RPMI7951 (cell line): ENCODE measurements around the gene TAP2. TPM values are rescaled to one million over a fixed set of nuclear protein-coding genes. Genes with fewer than 3 reads are reported as not detected.
"Not testable (repeated sequence)": the region's sequence is repeated elsewhere in the genome, so short reads cannot be mapped to it uniquely, and the experiment has no call there.

Source experiments
- DNase-seq: peaks from one replicate; pipeline ENCODE4 v3.0.0-alpha.2; 2012; ENCODE audit warnings: low read depth
- total RNA-seq: library from RNA; depleted of rRNA; stranded (reverse); fragments of >200 nt; shearing (Covaris generic); gene quantifications from 2 replicates; pipeline ENCODE4 v1.2.3, GENCODE V29; 2014

The TAP2 gene
- total RNA-seq, 1 experiment from 2014 or later: 18.3 TPM

DNA sequence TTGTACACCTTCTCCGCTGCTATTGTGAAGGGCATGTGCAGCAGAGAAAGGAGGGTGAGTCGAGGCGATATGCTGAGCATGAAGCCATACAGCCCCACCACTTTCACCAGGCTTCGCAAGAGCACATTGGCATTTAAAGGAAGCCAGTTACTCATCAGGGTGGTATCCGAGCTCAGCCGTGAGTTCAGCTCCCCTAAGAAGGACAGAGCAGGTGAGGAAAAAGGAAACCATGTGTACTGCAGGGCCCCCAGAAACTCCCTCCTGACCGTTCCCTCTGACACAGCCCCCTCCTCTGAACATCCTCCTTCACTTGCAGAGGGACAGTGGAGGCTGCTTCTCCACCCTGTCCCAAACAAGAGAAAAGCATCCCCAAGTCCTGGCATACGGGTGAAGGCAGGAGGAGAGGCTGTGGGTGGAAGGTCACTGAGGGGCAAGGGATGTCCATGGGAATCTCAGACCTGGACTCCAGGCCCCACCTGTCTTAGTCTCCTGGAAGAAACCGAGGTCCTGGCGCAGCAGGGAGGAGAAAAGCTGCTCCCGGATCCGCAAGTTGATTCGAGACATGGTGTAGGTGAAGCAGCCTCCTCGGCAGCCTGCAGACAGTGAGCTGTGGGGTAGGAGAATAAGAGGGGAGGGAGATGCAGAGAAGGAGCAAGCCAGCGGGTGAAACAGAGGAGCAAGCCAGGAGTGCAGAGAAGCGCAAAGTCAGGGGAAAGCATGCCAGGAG, 3.2 kb downstream of the TAP2 start:
- no peak for DNase-seq

DNA sequence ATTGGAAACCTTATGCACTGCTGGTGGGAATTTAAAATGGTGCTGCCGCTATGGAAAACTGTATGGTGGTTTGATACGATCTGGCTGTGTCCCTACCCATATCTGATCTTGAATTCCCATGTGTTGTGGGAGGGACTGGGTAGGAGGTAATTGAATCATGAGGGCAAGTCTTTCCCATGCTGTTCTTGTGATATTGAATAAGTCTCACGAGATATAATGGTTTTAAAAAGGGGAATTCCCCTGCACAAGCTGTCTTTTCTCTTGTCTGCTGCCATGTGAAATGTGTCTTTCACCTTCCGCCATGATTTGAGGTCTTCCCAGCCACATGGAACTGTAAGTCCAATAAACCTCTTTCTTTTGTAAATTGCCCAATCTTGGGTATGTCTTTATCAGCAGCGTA, 4.9 kb downstream of the TAP2 start:
- DNase-seq: no peak

DNA sequence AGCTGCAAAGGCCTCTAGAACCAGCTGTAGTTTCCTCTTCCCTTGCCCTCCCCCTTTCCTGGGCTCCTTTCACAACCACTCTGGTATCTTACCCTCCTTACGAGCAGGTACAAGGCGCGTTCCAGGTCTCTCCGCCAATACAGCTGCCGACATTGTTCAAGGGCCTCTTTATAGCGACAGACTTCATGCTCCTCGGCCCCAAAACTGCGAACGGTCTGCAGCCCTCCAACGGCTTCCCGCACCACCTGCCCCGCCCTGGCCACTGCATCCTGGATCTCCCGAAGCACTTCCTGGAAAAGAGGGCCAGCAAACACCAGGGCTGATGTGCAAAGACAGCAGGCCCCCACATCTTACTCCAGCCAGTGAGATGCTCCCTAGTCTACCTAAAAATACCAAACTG, 6.0 kb downstream of the TAP2 start:
- DNase-seq: no peak

DNA sequence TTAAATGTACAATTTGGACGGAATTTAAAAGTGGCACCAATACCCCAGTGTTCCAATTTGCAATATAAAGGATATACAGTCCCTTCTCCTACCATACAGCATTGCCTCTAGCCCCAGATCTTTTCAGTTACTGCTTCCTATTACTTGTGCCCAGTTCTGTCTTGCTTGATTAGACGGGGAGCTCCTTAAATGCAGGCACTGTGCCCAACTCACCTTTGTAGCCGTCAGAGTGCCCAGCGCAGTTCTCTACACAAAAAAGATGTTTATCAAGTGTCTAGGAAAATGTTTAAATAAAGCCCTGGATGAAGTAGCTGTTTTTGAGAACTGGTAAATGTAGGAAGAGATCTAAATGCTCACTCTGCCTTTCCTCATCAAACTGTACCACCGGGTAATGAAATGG, 7.6 kb downstream of the TAP2 start:
- DNase-seq: no peak

DNA sequence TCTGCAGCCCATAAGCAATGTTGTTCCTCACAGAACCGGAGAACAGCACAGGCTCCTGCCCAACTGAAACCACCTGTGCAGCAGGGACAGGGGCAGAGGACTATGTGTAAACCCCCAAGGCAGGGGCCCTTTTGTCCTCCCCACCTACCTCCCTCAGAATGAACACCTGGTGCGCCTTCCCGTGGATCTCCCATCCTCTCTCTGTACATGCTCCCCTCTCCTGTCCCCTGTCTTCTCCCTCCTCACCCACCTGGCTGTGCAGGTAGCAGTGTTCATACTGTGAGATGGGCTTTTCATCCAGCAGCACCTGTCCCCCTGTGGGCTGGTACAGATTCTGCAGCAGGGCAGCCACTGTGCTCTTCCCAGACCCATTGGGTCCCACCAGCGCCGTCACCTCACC, 8.5 kb downstream of the TAP2 start:
- DNase-seq: no peak

DNA sequence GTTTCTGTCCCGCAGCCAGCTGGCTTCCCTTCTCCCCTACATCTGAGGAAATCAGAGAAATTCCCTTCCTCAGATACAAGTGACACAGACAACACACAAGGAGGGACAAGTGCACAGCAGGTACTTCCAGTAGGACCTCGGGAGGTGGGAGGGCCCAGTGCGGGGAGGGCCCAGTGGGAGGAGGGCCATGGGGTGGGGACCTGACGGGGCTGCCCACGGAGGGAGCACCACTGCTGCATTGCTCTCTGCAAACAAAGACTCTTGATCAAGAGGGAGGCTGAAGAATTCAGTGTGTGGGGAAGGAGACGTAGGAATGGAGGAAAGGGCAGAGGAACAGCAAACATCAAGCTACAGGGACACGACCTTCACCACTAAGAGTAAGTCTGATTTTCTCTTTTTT, 9.0 kb downstream of the TAP2 start:
- DNase-seq: no peak

DNA sequence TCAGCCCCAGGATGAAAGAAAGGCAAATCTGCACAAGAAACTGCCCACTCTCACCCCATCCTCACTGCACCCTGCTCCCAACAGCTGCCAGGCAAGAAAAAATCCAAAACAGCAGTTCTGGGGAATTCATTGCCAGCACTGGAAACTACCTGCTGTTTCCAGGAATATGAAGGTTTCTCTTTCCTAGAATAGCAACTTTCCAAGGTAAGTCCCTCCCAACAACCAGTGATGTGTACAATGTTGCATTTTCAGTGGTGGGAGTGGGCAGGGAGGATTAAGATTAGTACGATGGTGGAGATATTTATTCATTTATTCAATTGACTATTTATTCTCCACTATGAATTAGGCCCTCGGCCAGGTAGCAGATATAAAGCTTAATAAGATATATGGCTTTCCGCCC, 11.5 kb downstream of the TAP2 start:
- no peak for DNase-seq

DNA sequence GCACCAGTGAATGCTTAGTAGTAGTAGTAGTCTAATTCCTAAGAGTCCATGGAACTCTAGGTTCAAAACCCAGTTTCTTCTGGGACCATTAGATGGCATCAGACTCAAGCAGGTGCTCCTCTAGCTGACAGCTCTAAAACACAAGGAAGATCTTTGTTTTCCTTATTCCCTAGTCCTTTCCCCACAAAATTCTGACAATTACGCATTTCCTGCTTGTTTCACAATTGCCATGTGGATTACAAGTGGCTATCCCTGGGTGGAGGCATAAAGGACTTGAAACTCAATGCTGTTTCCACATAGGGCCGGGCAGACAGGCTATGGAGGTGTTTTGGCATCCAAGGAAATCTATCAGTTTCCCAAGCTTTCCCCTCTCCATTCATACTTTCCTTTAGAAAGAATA, 12.6 kb downstream of the TAP2 start:
- DNase-seq: peak; percentile 64

DNA sequence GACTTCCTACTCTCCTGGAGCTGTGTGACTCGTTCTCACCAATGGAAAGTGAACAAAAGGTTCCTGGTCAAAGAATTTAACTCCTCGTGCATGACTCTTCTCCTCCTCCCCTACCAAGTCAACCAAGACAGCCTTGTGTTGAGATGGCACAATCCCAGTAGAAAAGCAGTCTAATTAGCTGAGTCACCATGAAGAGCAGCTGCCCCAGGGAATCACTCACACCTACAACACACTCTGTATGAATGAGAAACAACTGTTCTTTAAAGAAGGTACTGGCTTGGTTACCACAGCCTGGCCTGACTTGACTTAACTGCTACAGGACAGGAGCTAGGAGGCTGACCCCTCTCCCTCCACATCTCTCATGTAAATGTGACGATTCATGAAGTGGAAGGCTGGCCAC, 18.8 kb downstream of the TAP2 start:
- peak; percentile 92 for DNase-seq

DNA sequence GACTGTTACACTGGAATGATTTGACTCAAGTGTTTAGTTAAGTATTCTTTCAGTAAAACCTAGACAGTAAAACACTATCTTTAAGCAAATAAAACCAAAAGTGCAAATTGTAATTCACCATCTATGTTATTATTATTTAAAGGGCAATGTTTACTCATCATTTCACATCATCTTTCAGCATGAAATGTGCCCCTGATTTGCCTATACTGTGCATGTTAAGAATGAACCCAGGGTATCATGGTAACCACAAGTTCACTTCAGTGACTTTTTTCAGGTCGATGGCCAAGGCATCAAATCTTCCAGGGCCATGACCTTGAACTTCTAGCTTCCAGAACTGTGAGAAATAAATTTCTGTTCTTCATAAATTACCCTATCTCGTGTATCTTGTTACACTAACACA, 19.7 kb downstream of the TAP2 start:
- no peak for DNase-seq

DNA sequence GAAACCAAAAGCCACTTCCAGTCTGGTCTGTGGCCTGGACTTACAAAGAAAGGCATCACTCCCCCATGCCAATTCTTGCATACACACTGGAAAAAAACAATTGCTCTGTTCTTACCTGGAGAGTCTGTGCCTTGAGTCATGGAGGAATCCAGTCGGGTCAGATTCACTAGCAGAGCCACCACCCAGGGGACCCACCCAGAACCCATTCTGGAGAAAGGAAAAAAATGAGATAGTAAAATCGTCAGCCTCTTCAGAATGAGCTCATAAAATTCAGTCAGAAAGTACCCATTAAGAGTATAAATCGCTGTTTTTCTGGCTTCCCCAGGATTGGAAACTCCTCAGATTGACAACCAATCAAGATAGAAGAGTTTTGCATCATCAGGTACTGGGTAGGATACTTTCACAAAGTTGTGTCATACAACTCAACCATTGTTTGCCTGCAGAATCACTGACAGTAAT, 21.8 kb downstream of the TAP2 start, which contains the start of gene HLA-DOB:
Gene HLA-DOB (minus strand): TSS at position 257 of the 459 bp plus-strand sequence. CDS start 51 bp downstream, at position 206.
- peak; percentile 40 for DNase-seq

DNA sequence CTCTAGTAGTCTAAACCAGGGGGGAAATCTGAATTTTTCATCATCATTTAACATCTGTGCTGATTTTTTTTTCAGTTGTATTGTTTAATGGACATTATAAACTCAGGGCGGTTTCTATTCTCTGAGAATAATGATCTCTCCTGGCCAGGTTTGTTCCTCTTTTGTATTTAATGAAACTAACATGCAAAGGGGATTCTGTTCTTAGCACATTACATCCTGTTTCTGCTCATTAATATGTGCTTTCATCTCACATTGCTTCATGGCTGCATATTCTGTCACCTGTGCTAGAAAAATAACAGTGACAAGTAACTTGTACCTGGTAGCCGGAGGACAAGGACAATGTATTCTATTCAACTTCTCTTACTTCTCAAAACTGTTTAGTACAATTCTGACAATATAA, 22.5 kb downstream of the TAP2 start:
- no peak for DNase-seq

DNA sequence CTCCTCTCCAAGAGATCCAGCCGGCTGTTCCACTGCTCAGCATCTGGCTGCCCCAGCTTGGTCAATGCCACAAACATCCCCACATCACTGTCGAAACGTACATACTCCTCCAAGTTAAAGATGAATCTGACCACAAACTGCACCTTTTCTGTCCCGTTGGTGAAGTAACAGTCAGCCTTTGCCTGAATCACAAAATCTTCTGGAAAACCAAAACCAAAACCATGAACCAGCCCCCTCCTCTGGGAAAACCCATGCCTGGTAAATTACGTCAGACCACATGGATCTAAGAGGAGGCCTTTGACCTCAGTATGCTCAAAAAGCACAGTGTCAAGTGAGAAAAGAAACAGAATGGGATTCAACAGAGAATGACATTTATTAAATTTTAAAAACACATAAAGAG, 23.4 kb downstream of the TAP2 start:
- peak; percentile 61 for DNase-seq

DNA sequence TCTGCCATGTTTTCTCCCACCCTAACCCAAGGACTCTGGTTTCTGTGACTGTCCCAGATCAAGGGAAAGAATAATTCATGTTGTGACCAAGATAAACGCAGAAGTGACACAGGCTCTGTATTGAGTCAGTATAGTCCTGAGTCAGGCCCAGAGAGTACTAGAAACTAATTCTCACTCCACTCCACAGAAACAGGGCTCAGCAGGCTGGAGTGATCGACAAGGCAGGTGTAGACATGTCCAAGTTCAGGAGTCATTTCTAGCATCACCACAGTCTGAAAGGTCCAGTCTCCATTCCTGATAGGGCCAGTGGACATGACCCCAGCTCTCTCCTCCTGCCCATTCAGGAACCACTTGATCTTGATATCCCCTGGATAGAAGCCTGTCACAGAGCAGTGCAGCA, 24.4 kb downstream of the TAP2 start:
- no peak for DNase-seq

DNA sequence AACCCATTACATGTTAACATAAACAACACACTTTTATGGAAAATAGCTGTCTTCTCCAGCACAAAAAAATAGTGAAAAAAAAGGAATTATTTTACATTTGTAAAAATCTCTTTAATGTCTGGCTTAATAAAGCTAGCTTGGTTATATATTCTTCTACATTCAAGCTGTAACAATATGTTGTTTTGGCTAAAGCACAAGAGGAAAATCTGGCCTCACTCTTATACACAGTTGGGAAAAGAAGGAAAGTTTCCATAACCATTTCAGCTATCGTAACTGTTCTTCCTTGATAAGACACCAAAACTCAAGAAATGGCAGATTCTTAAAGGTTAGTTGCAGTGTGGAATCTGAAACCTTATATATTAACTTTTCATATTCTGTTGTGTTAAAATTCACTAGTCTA, 29.4 kb downstream of the TAP2 start:
- no peak for DNase-seq

DNA sequence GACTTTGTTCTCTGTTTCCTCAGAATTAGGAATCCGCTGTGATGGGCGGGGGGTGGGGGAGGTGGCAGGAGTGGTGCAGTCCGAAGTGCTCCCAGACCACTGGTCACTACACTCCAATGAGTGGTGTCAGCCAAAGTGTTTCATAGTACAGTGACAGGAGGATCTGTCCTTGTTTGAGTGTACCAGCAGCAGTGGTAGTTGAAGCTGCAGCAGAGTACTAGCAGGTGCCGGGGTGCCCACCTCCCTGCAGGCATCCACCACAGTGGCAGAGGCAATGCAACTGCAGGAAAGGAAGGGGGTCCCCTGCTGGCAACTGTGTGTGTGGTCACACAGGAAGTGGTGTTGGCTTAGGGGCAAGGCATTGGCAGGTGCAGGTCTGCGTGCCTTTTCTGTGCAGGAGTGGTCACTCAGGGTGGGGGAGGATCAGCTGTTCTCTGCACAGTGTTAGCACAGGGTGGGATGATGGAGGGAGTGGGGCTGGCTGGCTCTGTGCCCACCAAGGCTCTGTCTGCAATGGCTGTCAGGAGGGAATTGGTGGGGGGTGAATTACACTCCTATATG, 31.4 kb downstream of the TAP2 start:
- no peak for DNase-seq

DNA sequence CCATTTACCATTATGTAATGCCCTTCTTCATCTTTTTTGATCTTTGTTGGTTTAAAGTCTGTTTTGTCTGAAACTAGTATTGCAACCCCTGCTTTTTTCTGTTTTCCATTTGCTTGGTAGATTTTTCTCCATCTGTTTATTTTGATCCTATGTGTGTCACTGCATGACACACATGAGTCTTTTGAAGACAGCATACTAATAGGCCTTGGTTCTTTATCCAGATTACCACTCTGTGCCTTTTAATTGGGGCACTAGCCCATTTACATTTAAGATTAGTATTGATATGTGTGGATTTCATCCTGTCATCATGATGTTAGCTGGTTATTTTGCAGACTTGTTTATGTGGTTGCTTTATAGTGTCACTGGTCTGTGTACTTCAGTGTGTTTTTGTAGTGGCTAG, 33.1 kb downstream of the TAP2 start:
- not testable (repeated sequence) for DNase-seq

DNA sequence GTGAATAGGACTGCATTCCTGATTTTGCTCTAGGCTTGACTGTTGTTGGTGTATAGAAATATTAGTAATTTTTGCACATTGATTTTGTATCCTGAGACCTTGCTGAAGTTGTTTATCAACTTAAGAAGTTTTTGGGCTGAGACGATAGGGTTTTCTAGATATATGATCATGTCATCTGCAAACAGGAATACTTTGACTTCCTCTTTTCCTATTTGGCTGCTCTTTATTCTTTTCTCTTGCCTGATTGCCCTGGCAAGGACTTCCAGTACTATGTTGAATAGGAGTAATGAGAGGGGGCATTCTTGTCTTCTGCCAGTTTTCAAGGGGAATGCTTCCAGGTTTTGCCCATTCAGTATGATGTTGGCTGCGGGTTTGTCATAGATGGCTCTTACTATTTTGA, 35.1 kb downstream of the TAP2 start:
- no peak for DNase-seq

DNA sequence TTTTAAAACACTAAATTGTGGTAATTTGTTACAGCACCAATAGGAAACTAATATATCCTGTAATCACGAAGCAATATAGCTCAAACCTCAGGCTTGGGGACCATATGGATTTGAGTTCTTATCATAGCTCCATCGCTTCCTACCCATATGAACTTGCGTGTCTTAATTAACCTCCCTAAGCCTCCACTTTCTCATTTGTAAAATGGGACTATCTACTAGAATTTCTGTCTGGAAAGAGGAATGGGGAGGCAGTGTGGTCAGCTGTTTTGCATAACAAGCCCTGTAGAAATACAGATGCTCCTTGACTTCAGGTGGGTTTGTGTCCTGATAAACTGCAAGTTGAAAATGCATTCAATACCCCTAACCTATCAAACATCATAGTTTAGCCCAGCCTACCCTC, 38.8 kb downstream of the TAP2 start:
- DNase-seq: no peak

DNA sequence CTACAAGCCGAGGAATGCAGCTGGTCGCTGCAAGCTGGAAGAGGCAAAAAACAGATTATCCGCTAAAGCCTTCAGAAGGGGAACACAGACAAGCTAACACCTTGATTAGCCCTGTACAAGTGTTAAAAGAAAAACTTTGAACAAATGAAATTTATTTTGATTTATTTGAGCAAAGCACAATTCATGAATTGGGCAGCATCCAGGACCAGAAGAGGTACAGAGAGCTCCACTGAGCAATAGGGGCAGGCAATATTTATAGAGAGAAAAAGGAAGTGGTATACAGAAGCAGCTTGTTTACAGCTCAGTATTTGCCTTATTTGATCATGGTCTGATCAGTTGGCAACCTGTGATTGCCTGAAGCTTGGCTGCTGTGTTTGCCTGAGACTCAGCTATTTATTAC, 39.4 kb downstream of the TAP2 start:
- no peak for DNase-seq

DNA sequence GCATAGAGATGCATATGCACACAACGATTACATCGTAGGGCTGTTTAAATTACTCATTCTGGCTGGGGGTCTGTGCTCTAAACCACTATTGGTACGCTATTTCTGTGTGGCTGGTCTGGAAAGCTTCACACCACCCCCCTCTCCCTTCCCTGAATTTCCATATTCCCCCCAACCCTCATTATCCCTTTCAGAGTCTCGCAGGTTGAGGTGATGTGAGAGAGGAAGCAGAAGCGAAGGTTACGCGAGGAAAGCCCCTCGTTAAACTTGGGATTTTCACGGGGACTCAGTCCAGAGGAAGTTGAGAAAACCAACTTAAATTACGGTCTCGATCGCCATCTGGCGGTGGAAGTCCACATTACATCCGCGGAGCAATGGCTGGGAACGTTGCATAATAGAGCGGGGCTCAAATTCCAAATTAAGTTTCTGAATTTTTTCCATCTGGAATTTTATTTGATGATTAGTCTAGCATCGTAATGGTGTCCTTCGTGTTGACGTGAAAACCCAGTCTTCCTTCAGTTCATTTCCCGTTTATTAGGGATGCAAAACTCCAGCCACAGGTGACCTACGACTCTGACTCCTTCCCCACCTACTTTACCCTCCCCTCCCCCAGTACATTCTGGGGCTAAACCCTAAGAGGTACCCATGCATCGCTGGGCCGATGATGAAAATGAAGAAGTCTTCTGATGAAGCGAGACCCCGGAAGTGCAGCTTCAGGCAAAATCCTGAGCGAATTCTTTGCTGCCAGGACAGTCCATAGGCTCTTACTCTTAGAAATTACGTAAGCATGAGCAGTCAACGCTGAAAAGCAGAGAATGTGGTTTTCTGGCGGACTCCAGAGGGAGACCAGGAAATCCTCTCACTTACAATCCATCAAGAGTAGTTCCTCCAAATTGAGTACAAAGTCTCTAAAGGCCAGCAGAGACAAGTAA, 41.4 kb downstream of the TAP2 start:
- DNase-seq: peak; percentile 50

DNA sequence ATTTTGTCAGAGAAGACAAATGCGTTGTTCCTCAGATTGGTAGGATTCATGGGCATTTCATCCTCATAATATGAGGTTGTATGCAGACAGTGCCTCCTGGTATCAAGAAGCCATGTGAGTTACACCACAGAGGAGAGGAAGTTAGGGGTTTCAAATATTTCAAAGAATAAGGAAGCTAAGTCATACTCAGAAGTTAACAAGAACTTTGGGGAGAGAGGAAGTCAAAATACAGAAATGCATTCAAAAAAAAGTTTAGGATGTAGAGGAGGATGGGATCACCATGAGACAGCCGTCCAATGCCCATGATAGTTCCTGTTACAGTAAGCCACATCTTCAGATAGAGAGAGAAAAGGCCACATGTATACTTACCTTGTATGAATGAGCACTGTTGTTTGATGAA, 44.0 kb downstream of the TAP2 start:
- no peak for DNase-seq
